AG04449 (cell line): ENCODE data around the gene PLEKHG2.

Experiments used
- CTCF ChIA-PET: fragments of 350-600 bp; formaldehyde crosslinking; extraction: SDS; loops from one replicate; lab custom pipeline; 2021; ENCODE audit warnings: antibody characterized with exemption; lab: Yijun Ruan, JAX
- POLR2A ChIA-PET: fragments of 400-600, 350-600 bp; formaldehyde crosslinking; extraction: SDS; loops from one replicate; lab custom pipeline; 2020; ENCODE audit warnings: antibody characterized with exemption, inconsistent platforms; lab: Yijun Ruan, JAX
- DNase-seq: peaks from one replicate; pipeline ENCODE4 v3.0.0-alpha.2; 2010; ENCODE audit warnings: low read depth, low spot score
- H3K4me3 ChIP-seq: 2 replicates; pipeline ENCODE4 v1.5.1; 2011; ENCODE audit warnings: low read depth, mild to moderate bottlenecking, control low read depth, low read length
- TF ChIP-seq, protein P1 (sequence below): IDR thresholded peaks from one replicate; pipeline ENCODE4 v1.5.1; 2011; ENCODE audit warnings: mild to moderate bottlenecking, moderate library complexity, low read length, control low read depth, inconsistent platforms; ENCODE audit not compliant: insufficient read depth; ENCODE audit errors: missing control alignments

The PLEKHG2 gene

DNA sequence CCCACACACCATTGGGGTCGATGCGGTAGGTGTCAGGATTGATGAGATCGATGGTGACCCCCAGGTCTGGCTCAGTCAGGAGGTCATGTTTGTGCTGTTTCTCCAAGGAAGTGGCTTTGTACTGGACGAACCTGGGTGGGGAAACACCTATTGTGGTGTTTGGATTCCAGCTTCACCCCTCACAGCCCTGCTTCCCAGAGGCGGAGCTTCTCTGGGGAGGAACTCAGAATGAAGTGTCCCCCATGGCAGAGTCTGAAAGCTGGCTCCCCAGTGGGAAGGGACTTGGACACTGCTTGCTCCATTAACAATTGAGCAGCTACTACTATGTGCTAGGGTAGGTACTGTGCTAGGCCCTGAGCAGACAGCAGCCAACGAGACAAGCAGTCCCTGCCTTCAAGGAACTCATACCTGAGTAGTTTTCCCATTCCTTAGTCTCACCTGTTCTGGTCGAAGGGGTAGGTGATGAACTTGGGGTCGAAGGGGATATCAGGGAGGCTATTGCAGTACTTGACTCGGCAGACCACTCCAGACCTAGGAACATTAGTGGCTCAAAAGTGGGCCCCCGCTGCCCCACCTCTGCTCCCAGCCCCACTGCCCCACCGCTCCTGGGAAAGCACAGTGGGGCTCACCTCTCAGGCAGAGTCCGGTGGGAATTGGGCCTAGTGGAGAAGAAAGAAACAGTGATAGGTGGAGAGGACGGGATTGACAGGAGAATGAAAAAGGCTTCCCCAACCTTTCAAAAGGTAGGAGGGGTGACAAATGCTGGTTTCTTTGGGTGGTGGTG lies 22.6 kb upstream of the PLEKHG2 start:
- CTCF ChIA-PET = interaction anchor here (2.3 to 2.8 kb wide), 3 partner anchors 8 to 22 kb away, joined by 7 to 22 read pairs (median 15); no protein-coding TSS in a partner anchor
- TF ChIP-seq, protein P1, sequence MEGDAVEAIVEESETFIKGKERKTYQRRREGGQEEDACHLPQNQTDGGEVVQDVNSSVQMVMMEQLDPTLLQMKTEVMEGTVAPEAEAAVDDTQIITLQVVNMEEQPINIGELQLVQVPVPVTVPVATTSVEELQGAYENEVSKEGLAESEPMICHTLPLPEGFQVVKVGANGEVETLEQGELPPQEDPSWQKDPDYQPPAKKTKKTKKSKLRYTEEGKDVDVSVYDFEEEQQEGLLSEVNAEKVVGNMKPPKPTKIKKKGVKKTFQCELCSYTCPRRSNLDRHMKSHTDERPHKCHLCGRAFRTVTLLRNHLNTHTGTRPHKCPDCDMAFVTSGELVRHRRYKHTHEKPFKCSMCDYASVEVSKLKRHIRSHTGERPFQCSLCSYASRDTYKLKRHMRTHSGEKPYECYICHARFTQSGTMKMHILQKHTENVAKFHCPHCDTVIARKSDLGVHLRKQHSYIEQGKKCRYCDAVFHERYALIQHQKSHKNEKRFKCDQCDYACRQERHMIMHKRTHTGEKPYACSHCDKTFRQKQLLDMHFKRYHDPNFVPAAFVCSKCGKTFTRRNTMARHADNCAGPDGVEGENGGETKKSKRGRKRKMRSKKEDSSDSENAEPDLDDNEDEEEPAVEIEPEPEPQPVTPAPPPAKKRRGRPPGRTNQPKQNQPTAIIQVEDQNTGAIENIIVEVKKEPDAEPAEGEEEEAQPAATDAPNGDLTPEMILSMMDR = no peak
- POLR2A ChIA-PET = interaction anchor here (3.5 kb wide), 1 partner anchor 47 kb away, joined by 19 read pairs; the partner anchor contains the start of gene SAMD4B
- peak overlapping the region; percentile 99 for H3K4me3 ChIP-seq
- no peak for DNase-seq

DNA sequence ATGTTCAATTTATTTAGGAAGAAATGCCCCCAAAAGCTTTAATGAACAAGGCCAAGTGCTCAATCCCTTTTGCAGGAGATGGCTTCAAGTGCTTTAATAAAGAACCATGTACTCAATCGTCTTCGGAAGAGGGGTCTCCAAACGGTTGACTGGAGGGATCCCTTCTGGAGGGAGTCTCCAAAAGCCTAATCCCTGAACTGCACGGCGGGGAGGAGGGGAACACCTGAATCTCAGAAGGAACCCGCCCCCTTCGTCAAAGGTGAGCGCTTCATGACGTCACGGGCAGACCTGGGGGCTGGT lies 22.1 kb upstream of the PLEKHG2 start:
- H3K4me3 ChIP-seq = peak overlapping the region; percentile 99

DNA sequence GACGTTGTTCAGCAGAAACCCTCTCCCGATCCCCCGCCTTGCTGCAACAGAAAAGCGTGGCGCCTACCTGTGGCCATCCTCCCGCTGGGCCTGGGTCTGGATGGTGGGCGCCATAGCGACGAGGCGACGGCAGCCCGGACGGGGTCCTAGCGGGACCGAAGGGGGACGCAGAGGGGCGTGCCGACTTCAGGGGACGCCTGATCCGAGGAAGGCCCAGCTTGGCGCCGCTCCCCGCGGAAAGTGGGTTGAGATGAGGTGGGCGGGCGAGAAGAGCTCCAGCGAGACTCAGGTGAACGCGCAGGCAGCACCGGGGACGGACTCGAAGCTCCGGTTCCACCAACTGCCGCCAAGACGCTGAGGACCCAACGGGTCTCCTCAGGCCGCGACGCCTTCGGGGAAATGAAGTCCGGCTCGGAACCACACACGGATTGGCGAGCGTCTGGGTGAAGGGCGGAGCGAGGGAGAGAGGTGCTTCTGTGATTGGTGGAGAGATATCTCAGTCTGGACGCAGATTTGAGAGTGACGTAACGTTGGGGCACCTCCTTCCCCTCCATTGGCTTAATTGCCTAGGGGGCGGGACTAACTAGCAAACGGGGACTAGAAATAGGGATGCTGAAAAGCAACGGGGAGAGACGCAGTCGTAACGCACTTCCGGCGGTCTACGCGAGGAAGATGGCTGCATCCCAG lies 21.6 kb upstream of the PLEKHG2 start, which contains the start of the genes MED29 and PAF1:
Gene MED29, plus strand, starts transcription at position 628 of the 687 bp plus-strand sequence. Its CDS starts 45 bp downstream, at position 673.
Gene PAF1, minus strand, starts transcription at position 356 of the 687 bp plus-strand sequence. Its CDS starts 242 bp downstream, at position 114.
- TF ChIP-seq, protein P1 = no peak
- ChIA-PET CTCF (interaction anchor here (0.8 to 3.7 kb wide), 7 partner anchors 9 to 142 kb away, joined by 3 to 22 read pairs (median 8); partner anchors contain the start of genes EID2B and PLEKHG2), POLR2A (interaction anchor here (0.6 to 3.5 kb wide), 16 partner anchors 8 to 50 kb away, joined by 3 to 19 read pairs (median 4); partner anchors contain the start of genes PLEKHG2, RPS16, SAMD4B and ZFP36)
- DNase-seq = peak; percentile 97
- H3K4me3 ChIP-seq = peak within 1 kb of the TSS; percentile 99

More for the DNA sequence above, 22.1 kb upstream of the PLEKHG2 start:
- no peak for DNase-seq
- TF ChIP-seq, protein P1 = no peak
- POLR2A ChIA-PET = interaction anchor here (0.6 to 3.5 kb wide), 9 partner anchors 8 to 50 kb away, joined by 3 to 19 read pairs (median 3); partner anchors contain the start of genes RPS16 and SAMD4B
- CTCF ChIA-PET = interaction anchor here (1.9 to 3.7 kb wide), 4 partner anchors 11 to 142 kb away, joined by 8 to 22 read pairs (median 12); partner anchors contain the start of genes EID2B and PLEKHG2

DNA sequence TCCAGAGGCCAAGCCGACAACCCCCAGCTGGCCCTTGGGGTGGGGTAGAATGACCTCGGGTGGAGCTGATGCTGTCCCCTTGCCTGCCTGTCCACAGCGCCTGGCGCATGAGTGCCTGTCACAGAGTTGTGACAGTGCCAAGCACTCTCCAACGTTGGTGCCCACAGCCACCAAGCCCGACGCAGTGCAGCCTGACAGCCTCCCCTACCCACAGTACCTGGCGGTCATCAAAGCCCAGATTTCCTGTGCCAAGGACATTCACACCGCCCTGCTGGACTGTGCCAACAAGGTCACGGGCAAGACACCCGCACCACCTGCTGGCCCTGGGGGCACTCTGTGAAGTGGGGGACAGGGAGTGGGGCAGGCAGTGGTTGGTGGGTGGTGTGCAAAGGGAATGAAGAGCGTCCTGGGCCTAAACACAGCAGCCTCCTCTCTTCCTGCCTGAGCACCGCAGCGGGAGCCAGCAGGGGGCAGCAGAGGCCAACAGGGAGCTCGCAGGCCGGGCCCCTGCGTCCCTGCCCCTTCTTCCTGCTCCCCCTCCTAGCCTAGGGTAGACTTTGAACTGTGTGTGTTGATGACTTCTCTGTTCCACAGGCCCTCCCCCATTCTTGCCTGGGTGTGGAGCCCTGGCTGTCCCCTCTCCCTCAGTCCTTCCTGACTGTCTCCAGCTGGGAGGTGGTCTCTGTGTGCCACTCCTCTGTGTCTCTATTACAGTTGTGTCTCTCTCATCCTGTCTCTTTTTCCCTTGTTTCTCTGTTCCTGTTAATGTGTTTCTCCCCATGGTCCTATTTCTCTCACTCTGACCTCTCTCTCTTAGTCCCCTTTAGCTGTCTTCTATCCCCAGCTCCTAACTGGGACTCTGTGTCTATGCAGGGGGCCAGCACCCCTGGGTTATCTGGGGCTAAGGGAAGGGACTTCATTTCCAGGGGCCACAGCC lies 14.8 kb upstream of the PLEKHG2 start:
- H3K4me3 ChIP-seq = no peak overlapping the region
- TF ChIP-seq, protein P1 = peak; percentile 99
- ChIA-PET POLR2A (interaction anchor here (0.6 to 3.1 kb wide), 6 partner anchors 10 to 38 kb away, joined by 3 to 49 read pairs (median 12); partner anchors contain the start of genes PLEKHG2, RPS16 and ZFP36), CTCF (interaction anchor here (0.6 to 4.9 kb wide), 39 partner anchors 9 to 1433 kb away, joined by 3 to 102 read pairs (median 5); partner anchors contain the start of genes EID2B, PLEKHG2, RPS16 and SELENOV)
- no peak for DNase-seq

DNA sequence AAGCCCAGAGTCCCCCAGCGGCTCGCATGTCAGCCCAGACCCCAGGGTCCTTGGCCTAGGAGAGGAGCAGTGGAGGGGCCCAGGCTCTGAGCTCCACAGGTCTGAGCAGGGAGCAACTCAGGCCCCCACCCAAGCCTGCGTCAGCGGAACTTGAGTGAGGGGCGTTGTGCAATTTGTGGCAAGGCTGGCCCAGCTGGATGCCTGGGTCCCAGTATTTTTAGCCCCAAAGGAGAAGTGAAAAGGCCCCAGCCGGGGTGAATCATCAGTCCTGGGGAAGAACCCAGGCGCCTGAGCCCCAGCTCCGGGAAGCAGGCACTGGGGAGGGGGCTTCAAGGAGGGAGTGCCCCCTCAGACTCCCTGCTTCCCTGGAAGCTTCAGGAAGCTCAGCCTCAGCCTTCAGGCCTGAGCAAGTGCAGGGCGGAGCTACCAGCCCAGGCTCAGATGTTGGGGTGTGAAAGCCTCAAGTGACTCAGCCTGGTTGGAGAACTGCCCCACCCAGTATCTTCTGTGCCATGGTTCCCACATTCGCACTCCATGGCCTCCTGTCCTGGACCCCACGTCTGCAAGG lies 14.1 kb upstream of the PLEKHG2 start:
- DNase-seq = no peak
- no peak overlapping the region for H3K4me3 ChIP-seq
- CTCF ChIA-PET = interaction anchor here (0.8 to 4.9 kb wide), 36 partner anchors 9 to 276 kb away, joined by 3 to 102 read pairs (median 6); partner anchors contain the start of genes EID2B, PLEKHG2, RPS16 and SELENOV
- POLR2A ChIA-PET = interaction anchor here (0.6 to 3.1 kb wide), 7 partner anchors 9 to 37 kb away, joined by 3 to 49 read pairs (median 4); partner anchors contain the start of genes PLEKHG2, RPS16 and ZFP36
- TF ChIP-seq, protein P1 = no peak
